DMS153 treated with DMSO at 0.1 percent for 48 hours (cell line): ENCODE data around the gene CD74.

Experiments used
- DNase-seq: peaks from one replicate; lab custom pipeline; 2025; ENCODE audit not compliant: unreplicated experiment; lab: John Stamatoyannopoulos, UW

The CD74 gene

GRCh38 chr5:150364004-150364403 is 48.7 kb downstream of the CD74 start:
- DNase-seq = no peak

- DNase-seq = no peak
Observed at GRCh38 chr5:150363185-150363584, 49.5 kb downstream of the CD74 start.

- no peak for DNase-seq
Observed at GRCh38 chr5:150361301-150361700, 51.4 kb downstream of the CD74 start.

- no peak for DNase-seq
Observed at GRCh38 chr5:150358261-150359095, 54.2 kb downstream of the CD74 start.

- DNase-seq = peak; percentile 74
Observed at GRCh38 chr5:150357326-150358260, 55.1 kb downstream of the CD74 start, which contains the start of gene TCOF1. TSS of gene TCOF1 (plus strand) at chr5:150357697. CDS start at chr5:150357747, 50 bp downstream.

GRCh38 chr5:150356575-150357294 is 56.0 kb downstream of the CD74 start:
- no peak for DNase-seq

- no peak for DNase-seq
Observed at GRCh38 chr5:150355791-150356190, 56.9 kb downstream of the CD74 start.

GRCh38 chr5:150353032-150353675 is 59.6 kb downstream of the CD74 start:
- no peak for DNase-seq

GRCh38 chr5:150352244-150353031 is 60.3 kb downstream of the CD74 start:
- DNase-seq = no peak
